Neural crest cell (in vitro differentiated cells): ENCODE measurements around the gene ADAMTS5. TPM values are rescaled to one million over a fixed set of nuclear protein-coding genes. Genes with fewer than 3 reads are reported as not detected.

Experiments used
- DNase-seq: peaks from one replicate; pipeline ENCODE4 v3.0.0; 2021; ENCODE audit warnings: low read depth, mixed read lengths, low spot score
- H3K27ac Mint-ChIP-seq: one replicate; pipeline ENCODE4 v1.8.0; 2021; ENCODE audit warnings: mild to moderate bottlenecking, mixed read lengths; ENCODE audit not compliant: unreplicated experiment
- H3K27me3 Mint-ChIP-seq: 2 replicates; pipeline ENCODE4 v1.8.0; 2021; ENCODE audit warnings: low read depth, mild to moderate bottlenecking, mixed read lengths
- H3K36me3 Mint-ChIP-seq: 2 replicates; pipeline ENCODE4 v1.8.0; 2021; ENCODE audit warnings: low read depth, mild to moderate bottlenecking, mixed read lengths
- H3K4me1 Mint-ChIP-seq: 2 replicates; pipeline ENCODE4 v1.8.0; 2021; ENCODE audit warnings: mixed read lengths
- H3K4me3 Mint-ChIP-seq: one replicate; pipeline ENCODE4 v1.8.0; 2021; ENCODE audit warnings: mild to moderate bottlenecking, mixed read lengths
- H3K9me3 Mint-ChIP-seq: 2 replicates; pipeline ENCODE4 v1.8.0; 2021; ENCODE audit warnings: mixed read lengths
- total RNA-seq: library from RNA; stranded (reverse); gene quantifications from 2 replicates; pipeline ENCODE4 v1.2.1, GENCODE V29; 2021
- TF ChIP-seq, protein P1 (sequence below): fragments of 200-600 bp; sonication (generic); conservative IDR thresholded peaks from 2 replicates; pipeline ENCODE4 v1.5.0; 2021; ENCODE audit warnings: antibody characterized with exemption, mild to moderate bottlenecking

ADAMTS5 gene
- total RNA-seq, 1 donor from 2014 or later: 0.40 TPM

DNA sequence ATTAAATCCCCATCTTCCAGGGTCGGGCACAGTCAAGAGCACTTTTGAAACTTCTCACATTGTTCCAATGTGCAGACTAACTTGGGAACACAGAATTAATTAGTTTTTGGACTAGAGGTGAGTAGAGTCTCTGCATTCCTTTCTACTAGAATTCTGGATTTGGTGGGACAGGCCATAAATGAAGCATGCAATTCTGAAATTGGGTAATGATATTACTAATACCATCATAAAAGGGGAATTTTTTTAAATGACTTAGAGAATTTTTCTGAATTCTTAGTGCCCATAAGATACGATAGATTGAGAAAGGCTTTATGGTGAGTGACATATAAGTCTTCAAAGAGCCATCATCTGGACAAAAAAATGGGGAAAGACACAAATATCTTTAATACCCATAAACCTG lies 41.8 kb downstream of the ADAMTS5 start:
- no peak overlapping the region for H3K27ac Mint-ChIP-seq

DNA sequence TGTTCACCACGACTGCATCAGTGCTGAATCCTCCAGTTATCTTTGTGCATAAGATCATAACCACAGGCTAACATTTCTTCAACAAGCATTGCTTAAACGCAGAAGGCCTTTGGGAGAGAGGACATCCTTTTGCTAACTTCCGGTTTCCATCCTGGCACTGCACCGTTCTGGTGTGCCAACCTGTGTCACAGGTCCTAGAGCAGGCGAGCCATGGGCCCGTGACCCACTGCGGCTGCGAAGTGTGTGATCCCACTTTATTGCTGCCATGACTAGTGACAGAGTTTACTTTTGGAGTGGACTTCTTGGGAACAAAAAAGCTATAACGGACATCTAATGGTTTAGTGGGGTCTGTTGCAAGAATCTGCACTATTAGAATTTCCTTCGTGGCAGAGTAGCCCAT lies 42.9 kb downstream of the ADAMTS5 start:
- DNase-seq: no peak
- Mint-ChIP-seq H3K27me3 (no peaks in the 10 kb centered on the region), H3K4me3 (no peak overlapping the region), H3K27ac (no peak overlapping the region), H3K36me3 (no peaks in the 10 kb centered on the region), H3K9me3 (no peaks in the 10 kb centered on the region), H3K4me1 (no peaks in the 10 kb centered on the region)
- TF ChIP-seq, protein P1, sequence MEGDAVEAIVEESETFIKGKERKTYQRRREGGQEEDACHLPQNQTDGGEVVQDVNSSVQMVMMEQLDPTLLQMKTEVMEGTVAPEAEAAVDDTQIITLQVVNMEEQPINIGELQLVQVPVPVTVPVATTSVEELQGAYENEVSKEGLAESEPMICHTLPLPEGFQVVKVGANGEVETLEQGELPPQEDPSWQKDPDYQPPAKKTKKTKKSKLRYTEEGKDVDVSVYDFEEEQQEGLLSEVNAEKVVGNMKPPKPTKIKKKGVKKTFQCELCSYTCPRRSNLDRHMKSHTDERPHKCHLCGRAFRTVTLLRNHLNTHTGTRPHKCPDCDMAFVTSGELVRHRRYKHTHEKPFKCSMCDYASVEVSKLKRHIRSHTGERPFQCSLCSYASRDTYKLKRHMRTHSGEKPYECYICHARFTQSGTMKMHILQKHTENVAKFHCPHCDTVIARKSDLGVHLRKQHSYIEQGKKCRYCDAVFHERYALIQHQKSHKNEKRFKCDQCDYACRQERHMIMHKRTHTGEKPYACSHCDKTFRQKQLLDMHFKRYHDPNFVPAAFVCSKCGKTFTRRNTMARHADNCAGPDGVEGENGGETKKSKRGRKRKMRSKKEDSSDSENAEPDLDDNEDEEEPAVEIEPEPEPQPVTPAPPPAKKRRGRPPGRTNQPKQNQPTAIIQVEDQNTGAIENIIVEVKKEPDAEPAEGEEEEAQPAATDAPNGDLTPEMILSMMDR: no peak

More for the DNA sequence above, 41.8 kb downstream of the ADAMTS5 start:
- Mint-ChIP-seq H3K4me3 (no peak overlapping the region), H3K36me3 (no peaks in the 10 kb centered on the region), H3K4me1 (no peaks in the 10 kb centered on the region), H3K27me3 (no peaks in the 10 kb centered on the region), H3K9me3 (no peaks in the 10 kb centered on the region)
- DNase-seq: no peak
- TF ChIP-seq, protein P1: no peak

DNA sequence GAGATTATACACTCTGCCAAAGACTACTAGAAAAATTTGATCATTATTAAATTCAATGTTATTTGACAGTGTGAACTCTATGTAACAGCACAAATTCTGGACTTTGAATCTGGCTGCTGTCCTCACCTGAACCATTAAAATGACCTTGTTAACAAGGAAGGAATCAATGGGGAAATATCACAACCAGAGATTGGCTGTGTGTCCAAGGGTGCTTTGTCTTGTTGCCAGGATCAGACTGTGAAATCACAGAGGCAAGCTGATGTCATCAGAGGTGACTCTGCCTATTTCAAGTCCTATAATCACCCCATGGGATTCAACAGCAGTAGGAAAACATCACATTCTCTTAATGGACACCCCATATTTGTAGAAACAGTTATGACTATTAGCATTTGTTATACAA lies 46.8 kb downstream of the ADAMTS5 start:
- no peaks in the 10 kb centered on the region for H3K27me3 Mint-ChIP-seq
- no peaks in the 10 kb centered on the region for H3K9me3 Mint-ChIP-seq
- peaks cover 5% of the 10 kb centered on the region for H3K4me1 Mint-ChIP-seq
- no peak overlapping the region for H3K4me3 Mint-ChIP-seq
- no peaks in the 10 kb centered on the region for H3K36me3 Mint-ChIP-seq
- TF ChIP-seq, protein P1: no peak
- no peak for DNase-seq
- no peak overlapping the region for H3K27ac Mint-ChIP-seq

DNA sequence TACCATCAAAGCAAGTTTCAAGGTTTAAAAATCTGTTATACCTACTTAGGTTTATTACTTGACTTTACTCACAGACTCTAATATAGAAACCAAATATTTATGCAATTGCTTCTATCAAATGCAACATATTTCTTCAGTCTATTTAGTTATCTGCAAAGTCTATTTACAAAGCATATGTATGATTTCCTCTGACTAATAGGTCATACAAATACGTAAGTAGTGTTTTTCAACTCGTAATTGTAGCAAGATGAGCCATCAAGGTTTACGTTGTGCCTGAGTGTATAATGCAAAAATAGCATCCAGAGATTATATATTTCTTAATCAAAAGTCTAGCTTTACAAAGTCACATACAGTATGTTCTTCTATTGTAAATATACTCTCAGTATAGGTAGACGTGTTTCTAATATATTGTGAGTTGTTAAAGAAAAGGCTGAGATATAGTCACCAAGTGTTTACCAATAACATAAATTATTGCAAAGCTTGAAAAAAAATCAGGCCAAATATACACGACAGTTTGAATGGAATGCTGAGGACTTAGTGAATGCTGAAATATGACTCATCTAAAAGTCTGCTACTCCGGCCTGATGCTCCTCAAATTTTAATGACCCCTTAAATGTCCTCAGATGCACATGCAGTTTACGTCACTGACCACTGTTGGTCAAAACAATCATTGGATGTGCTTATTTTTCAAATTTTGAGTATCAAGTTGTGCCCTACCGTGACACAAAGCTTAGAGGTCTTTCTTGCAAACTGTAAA lies 48.4 kb downstream of the ADAMTS5 start:
- H3K27me3 Mint-ChIP-seq: no peaks in the 10 kb centered on the region
- peaks cover 7% of the 10 kb centered on the region for H3K9me3 Mint-ChIP-seq
- H3K4me3 Mint-ChIP-seq: no peak overlapping the region
- peaks cover 6% of the 10 kb centered on the region for H3K36me3 Mint-ChIP-seq
- no peak for DNase-seq
- H3K27ac Mint-ChIP-seq: no peak overlapping the region
- peaks cover 5% of the 10 kb centered on the region for H3K4me1 Mint-ChIP-seq
- TF ChIP-seq, protein P1: no peak

DNA sequence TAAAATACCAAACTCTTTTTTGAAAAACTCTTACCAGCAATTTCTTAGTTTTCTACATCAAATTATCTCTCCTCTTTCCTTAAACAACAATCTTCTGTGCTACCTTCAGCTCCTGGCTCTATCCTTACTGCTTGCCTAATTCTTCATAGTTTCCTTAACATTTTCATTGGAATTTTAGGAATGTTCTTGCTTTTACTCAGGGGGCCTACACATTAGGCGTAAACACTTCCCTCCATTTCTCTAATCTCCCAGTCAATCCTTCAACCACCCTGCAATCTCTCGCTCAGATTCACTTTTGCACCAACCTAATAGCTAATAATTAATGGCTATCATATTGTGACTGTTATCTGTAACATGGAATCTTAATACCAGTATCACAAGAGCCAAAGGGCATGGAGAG lies 50.1 kb downstream of the ADAMTS5 start:
- peaks cover 5% of the 10 kb centered on the region for H3K4me1 Mint-ChIP-seq
- H3K9me3 Mint-ChIP-seq: peaks cover 10% of the 10 kb centered on the region
- no peaks in the 10 kb centered on the region for H3K27me3 Mint-ChIP-seq
- TF ChIP-seq, protein P1: no peak
- no peak overlapping the region for H3K27ac Mint-ChIP-seq
- no peak overlapping the region for H3K4me3 Mint-ChIP-seq
- peaks cover 6% of the 10 kb centered on the region for H3K36me3 Mint-ChIP-seq
- no peak for DNase-seq
